Measurements from ENCODE around the gene ETFDH.

DNA sequence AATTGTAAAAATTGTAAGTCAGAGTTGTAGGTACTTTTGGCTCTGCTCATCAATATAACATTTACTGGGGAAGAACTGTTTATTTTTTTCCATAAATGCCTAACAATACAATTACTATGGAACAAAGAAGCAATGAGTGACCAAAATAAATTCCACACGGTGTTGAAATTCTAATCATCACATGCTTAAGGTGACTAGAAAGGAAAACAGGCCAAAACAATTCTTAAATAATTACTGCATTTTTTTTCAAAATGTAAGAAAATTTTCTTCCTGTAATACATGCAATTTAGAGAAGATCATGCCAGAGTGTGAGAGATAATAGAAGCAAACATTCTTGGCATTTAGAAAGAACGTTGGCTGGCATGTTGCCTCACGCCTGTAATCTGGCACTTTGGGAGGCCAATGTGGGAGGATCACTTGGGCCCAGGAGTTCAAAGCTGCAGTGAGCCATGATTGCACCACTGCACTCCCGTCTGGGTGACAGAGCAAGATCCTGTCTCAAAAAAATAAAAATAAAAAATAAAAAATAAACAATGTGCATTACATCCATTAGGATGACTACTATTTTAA is 22.9 kb upstream of the ETFDH start:
- no peak for TF ChIP-seq CTCF (conservative IDR thresholded peaks at IDR 0.05; ENCODE audit: low read length)
- TF ChIP-seq EZH2phosphoT487 (IDR thresholded peaks at IDR 0.05; ENCODE audit: borderline replicate concordance, low read depth, low read length), result no peak

All from OCI-LY7 (cell line).